ENCODE data around the gene STRBP.

STRBP gene

DNA sequence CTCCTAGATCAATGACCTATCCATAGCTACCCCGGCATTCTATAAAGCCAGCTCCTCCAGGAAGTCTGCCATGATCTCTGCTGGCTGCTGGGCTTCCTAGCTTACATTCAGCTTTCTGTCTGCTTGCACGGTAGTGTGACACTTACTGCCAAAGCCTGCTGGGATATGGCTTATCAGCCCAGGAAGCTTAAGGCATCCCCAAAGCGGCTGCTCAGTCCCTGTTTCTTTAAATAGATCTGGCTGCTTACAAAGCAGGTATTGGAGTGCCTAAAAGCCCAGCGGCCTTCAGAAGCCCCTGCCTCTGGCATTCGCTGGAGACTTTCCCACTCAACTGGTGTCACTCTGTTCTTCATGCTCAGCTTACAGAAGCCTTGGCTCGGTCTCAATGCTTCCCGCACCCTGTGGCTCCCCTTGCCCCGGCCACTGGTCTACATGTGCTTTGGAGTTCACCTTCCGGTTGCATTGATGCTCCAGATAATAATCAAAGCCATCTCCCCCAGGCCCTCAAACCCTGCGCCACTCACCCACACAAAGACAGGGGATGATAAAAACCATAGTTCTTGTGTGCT is 31.3 kb upstream of the STRBP start:
- FAIRE-seq = no peak
- TF ChIP-seq, protein P1, sequence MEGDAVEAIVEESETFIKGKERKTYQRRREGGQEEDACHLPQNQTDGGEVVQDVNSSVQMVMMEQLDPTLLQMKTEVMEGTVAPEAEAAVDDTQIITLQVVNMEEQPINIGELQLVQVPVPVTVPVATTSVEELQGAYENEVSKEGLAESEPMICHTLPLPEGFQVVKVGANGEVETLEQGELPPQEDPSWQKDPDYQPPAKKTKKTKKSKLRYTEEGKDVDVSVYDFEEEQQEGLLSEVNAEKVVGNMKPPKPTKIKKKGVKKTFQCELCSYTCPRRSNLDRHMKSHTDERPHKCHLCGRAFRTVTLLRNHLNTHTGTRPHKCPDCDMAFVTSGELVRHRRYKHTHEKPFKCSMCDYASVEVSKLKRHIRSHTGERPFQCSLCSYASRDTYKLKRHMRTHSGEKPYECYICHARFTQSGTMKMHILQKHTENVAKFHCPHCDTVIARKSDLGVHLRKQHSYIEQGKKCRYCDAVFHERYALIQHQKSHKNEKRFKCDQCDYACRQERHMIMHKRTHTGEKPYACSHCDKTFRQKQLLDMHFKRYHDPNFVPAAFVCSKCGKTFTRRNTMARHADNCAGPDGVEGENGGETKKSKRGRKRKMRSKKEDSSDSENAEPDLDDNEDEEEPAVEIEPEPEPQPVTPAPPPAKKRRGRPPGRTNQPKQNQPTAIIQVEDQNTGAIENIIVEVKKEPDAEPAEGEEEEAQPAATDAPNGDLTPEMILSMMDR (IDR thresholded peaks at IDR 0.05; ENCODE audit: insufficient read depth, missing control alignments) = no peak

DNA sequence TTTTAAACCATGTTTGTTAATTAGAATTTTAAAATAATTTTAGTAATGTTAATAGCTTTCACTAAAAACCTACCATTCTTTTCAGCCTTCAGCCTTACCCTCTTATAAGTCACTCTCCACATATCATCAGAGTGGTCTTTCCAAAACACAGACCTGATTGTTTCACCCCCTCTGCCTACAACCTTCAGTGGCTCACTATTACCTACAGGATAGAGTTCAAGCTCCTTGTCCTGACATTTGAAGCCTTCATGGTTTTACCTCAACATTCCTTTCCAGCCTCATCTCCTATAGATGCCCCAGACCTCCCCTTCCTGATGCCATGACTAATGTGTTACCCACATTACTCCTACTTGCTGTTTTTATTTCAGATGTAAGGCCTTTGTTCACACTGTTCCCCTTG is 27.8 kb upstream of the STRBP start:
- FAIRE-seq = no peak
- TF ChIP-seq, protein P1 (IDR thresholded peaks at IDR 0.05; ENCODE audit: insufficient read depth, missing control alignments) = no peak
- DNase-seq (ENCODE audit: insufficient read length, low spot score) = no peak

More for the DNA sequence above, 31.3 kb upstream of the STRBP start:
- no peak for DNase-seq (ENCODE audit: insufficient read length, low spot score)

DNA sequence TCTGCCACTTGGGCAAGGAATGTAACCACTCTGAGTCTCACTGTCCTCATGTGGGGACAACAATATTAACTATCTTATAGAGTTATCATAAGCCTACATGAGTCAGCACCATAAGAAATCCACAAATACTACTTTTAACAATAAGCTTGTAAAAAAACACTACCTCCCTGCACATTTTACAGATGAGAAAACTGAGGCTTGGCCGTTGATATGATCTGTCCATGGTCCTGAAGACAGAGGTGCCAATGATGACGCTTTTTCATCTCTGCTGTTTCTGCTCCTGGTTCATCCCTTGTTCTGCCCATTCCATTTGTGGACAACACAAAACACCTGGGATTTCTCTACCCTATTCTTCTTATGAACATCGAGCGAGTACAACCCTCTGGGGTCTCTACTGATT is 23.4 kb upstream of the STRBP start:
- no peak for DNase-seq (ENCODE audit: insufficient read length, low spot score)
- TF ChIP-seq, protein P1 (IDR thresholded peaks at IDR 0.05; ENCODE audit: insufficient read depth, missing control alignments) = no peak
- no peak for FAIRE-seq

DNA sequence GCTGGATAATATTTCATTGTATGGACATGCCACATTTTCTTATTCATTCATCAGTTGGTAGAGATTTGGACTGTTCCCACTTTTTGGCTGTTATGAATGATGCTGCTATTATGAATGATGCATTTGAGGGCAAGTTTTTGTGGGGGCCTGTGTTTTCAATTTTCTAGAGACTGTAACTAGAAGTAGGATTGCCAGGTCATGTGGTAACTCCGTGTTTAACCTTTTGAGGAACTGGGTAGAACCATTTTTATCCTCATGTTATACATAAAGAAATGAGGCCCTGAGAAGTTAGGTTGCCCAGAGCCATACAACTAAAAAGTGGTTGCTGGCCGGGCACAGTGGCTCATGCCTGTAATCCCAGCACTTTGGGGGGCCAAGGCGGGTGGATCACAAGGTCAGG is 22.4 kb upstream of the STRBP start:
- TF ChIP-seq, protein P1 (IDR thresholded peaks at IDR 0.05; ENCODE audit: insufficient read depth, missing control alignments) = no peak
- DNase-seq (ENCODE audit: insufficient read length, low spot score) (no peak), FAIRE-seq (no peak)

DNA sequence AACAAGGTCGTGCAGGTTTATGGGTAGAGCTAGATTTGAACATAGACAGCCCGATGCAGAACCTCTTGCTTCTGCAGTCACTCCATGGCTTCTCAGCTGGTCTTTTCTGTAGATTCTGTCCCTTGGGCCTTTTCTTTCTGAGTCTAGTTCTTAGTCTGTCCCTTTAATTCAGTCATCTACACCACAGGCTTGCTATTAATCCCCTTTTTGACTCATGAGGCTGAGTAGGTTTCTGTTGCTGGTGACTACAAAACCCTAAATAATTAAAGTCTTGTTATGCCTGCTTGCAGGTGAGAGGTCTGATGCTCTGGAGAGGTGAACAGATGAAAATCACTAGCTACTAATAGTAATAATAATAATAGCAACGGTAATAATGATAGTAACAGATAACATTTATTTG is 19.3 kb upstream of the STRBP start:
- FAIRE-seq (no peak), DNase-seq (ENCODE audit: insufficient read length, low spot score) (no peak)
- TF ChIP-seq, protein P1 (IDR thresholded peaks at IDR 0.05; ENCODE audit: insufficient read depth, missing control alignments) = no peak

DNA sequence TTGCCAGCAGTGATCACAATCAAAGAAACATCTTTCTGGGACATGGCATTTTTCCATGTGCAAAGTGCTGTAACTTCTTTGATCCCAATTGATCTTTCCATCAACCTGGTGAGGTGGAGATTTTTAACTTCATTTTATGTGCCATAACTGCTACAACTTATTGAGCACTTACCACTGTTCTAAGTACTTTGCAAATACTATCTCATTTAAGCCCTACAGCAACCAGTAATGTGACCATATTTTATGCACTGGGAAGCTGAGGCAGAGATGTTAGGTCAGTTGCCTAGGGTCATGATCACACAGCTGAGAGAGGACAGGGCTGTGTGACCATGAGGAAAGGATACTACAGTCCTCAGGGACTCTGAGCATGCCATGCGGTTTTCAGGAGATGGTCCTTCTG is 17.9 kb upstream of the STRBP start:
- DNase-seq (ENCODE audit: insufficient read length, low spot score) (no peak), FAIRE-seq (no peak)
- TF ChIP-seq, protein P1 (IDR thresholded peaks at IDR 0.05; ENCODE audit: insufficient read depth, missing control alignments) = no peak

DNA sequence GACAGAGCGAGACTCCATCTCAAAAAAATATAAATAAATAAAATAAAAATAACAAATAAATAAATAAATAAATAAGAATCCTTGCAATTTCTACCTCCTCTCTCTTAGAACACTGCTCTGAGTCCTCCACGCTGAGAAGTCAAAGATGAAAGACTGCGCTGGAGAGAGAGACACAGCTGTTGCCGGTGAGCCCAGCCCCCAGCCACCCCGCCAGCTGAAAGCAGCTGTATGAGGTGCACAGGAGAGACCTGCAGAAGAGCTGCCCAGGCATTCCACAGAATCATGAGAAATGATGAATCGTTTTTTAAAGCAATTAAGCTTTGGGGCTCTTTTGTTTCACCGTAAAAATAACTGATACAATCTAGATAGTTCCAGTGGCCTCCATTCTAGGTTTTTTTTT is 16.3 kb upstream of the STRBP start:
- FAIRE-seq (no peak), DNase-seq (ENCODE audit: insufficient read length, low spot score) (no peak)
- TF ChIP-seq, protein P1 (IDR thresholded peaks at IDR 0.05; ENCODE audit: insufficient read depth, missing control alignments) = no peak
